Retinal pigment epithelial cell (primary cell): ENCODE measurements around the gene AKR7A2.
A peak's percentile ranks its signal among the peaks of the same experiment; 100 is the strongest.

Experiments used
- DNase-seq: peaks from one replicate; pipeline ENCODE4 v3.0.0-alpha.2; 2010; ENCODE audit warnings: low read depth
- H3K4me3 ChIP-seq: 2 replicates; pipeline ENCODE4 v1.5.1; 2011; ENCODE audit warnings: mild to moderate bottlenecking, low read length, control low read depth, moderate library complexity
- TF ChIP-seq, protein P1 (sequence below): conservative IDR thresholded peaks from 2 replicates; pipeline ENCODE4 v1.5.1; 2011; ENCODE audit warnings: low read depth, low read length, control low read depth, inconsistent platforms

Gene AKR7A2

DNA sequence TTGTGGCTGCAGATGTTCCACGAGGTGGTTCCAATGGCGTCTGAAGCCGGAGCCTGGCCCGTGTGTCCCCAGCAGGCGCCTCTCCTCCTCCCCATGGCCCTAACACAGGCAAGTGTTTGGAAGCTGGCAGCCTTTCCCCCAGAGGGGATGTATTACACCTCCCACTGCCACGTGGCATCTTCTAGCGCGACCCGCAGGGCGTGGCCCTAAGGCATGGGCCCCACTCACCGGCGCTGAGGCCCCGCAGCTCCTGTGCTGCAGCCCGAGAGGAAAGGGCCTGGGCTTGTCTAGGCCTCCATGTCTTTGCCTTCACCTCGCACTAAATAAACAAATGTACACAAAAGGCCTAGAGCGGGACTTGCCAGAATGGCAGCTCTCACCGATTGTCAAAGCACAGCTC, 38.1 kb upstream of the AKR7A2 start:
- TF ChIP-seq, protein P1, sequence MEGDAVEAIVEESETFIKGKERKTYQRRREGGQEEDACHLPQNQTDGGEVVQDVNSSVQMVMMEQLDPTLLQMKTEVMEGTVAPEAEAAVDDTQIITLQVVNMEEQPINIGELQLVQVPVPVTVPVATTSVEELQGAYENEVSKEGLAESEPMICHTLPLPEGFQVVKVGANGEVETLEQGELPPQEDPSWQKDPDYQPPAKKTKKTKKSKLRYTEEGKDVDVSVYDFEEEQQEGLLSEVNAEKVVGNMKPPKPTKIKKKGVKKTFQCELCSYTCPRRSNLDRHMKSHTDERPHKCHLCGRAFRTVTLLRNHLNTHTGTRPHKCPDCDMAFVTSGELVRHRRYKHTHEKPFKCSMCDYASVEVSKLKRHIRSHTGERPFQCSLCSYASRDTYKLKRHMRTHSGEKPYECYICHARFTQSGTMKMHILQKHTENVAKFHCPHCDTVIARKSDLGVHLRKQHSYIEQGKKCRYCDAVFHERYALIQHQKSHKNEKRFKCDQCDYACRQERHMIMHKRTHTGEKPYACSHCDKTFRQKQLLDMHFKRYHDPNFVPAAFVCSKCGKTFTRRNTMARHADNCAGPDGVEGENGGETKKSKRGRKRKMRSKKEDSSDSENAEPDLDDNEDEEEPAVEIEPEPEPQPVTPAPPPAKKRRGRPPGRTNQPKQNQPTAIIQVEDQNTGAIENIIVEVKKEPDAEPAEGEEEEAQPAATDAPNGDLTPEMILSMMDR = no peak
- no peak overlapping the region for H3K4me3 ChIP-seq
- DNase-seq = no peak

DNA sequence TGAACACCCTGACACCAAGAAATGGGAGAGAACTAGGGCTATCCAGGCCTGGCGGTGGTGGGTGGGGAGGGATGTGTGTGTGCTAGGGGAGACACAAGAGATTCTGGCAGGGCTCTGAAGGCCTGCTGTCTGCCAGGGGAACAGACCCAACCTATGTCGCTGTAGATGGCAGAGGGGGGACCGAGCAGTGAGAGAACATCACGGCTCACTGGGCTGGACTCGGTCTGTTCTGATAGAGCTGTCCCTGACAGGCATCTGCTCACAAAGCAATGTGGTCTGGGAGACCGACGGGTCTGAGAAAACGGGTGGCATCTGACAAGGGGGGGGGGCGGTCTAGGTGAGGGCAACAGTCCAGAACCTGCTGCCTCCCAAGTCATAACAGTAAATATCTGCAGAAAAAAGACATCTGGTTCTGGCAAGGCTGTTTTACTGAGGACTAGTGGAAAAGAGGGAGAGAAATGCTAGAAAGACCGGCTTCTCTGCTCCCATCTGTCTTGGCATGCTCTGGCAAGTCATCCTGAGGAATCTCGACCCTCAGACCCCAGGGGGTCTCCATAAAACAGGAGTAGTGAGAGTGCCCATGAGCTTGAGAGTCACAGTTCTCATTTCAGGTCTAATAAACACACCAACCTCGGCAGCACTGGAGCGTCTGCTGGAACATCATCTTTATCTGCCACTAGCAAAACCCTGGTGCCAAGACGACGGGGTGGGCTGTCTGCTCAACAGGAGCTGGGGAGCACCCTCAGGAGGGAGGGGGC, 36.7 kb upstream of the AKR7A2 start:
- no peak overlapping the region for H3K4me3 ChIP-seq

DNA sequence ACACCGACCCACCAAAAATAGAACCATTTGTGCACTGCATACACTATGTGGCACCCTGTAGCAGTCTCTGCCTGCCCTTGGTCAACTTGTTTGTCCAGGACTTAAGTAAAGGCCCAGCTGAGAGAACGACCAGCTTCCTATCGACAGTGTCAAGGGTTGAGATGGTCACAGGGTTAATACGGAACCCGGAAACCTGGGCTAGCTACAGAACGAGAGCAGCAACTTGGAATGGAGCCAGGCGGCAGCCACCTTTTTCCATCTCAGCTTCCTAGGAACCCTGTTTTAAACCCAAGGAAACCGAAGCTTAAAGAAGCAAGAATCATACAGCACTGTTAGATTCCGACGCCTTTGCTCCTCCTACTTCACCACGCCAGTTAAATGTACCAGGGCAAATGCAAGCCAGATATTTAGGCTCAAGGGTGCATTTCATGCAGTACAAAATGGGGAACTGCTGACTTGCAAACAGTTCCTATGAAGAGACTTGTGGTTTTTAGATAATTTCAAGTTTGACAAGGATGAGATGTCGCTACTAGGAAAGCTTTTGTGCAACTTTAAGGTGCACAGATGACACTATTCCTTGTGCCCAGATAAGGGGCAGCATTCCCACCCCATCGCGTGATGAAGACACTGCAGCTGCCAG, 35.7 kb upstream of the AKR7A2 start:
- no peak overlapping the region for H3K4me3 ChIP-seq
- TF ChIP-seq, protein P1 = no peak
- no peak for DNase-seq

More for the DNA sequence above, 36.7 kb upstream of the AKR7A2 start:
- no peak for DNase-seq
- TF ChIP-seq, protein P1 = no peak

DNA sequence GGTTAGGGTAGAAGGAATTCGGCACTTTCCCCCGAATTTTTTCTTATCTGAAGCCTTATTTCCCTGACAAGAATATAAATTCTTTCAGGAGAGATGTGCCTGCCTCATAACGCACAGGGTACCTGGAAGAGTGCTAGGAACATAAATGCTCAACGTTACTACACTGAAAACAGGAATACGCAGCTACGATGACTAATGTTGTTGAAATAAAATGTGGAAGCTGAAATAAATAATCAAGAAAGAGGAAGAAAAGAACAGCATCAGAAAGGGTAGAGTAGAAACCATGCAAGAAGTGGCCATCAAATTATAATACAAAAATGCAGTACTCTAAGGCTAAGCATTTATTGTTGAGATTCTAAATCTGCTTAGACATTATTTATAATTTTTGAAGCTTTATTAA, 34.1 kb upstream of the AKR7A2 start:
- H3K4me3 ChIP-seq = no peak overlapping the region
- TF ChIP-seq, protein P1 = no peak
- no peak for DNase-seq

DNA sequence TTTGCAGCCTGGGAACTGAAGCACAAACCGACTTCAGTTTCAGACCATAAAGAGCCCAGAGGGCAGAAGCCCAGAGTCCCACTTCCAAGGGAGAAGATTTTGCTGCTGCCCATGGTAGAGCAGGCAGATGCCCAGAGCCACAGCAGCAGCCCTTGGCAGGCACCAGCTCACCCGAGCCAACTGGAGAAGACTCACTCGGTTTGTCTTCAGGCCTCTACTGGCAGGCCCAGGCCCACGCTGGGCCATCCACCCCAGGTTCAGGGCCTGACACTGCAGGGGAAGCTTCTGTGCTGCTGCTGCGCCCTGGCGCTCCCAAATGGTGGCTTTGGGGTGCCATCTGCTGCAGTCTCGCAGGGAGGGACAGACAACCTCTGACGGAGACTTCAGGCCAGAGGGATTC, 33.4 kb upstream of the AKR7A2 start:
- TF ChIP-seq, protein P1 = no peak
- no peak overlapping the region for H3K4me3 ChIP-seq
- no peak for DNase-seq

DNA sequence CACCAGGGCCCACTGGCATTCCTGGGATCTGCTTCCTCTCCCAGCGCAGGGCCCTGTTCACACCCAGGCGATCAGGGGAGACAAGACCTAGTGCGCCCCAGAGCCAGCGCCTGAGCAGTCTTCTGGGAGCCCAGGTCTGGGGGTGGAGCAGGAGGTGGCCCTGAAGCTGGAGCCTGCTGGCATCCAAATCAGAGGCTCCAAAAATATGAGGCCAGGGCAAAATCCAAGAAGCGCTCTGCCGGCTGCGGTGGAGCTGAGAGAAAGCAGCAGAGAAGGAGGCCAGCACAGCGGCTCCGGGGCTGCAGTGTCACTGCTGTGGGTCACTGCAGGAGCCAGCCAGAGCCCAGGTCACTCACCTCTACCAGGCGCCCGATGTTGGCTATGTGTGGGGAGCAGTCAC, 32.9 kb upstream of the AKR7A2 start:
- TF ChIP-seq, protein P1 = no peak
- no peak for DNase-seq
- H3K4me3 ChIP-seq = no peak overlapping the region

DNA sequence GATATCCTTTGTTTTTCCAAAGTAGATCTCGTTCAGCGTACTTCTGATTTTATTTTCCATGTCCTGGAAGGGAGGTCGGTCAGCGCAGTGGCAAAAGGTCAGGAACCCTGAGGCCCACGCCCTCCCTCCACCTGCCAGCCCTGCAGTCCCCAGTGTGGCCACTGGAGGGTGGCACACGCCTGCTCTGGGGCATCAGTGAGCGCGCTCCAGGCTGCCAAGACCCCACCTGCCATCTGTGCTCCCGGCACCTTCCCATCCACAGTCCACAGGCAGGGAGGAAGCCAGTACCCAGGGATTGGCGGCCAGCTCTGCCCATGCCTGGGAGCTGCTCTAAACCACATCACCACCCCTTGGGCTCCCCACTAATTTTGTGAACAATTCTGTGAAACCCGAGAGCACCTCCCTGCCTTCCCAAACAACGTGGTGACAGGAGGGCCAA, 32.4 kb upstream of the AKR7A2 start:
- H3K4me3 ChIP-seq = no peak overlapping the region
- DNase-seq = no peak
- TF ChIP-seq, protein P1 = peak; percentile 89
